AG09309 (cell line): ENCODE measurements around the gene RAB3C.

Experiments used
- DNase-seq: peaks from one replicate; pipeline ENCODE4 v3.0.0-alpha.2; 2010; ENCODE audit warnings: low read depth
- H3K4me3 ChIP-seq: 2 replicates; pipeline ENCODE4 v1.5.1; 2011; ENCODE audit warnings: mild to moderate bottlenecking, low read depth, low read length, moderate library complexity; ENCODE audit not compliant: control insufficient read depth
- CTCF ChIP-seq: IDR thresholded peaks from 2 replicates; pipeline ENCODE4 v1.5.1; 2011; ENCODE audit warnings: mild to moderate bottlenecking, low read depth, low read length, inconsistent platforms; ENCODE audit not compliant: insufficient read depth, control insufficient read depth; ENCODE audit errors: missing control alignments

Gene RAB3C

GRCh38 chr5:58674711-58675110 is 91.8 kb downstream of the RAB3C start:
- no peak for DNase-seq
- H3K4me3 ChIP-seq = no peak overlapping the region
- TF ChIP-seq CTCF = no peak

GRCh38 chr5:58675341-58675740 is 92.5 kb downstream of the RAB3C start:
- DNase-seq = no peak
- no peak overlapping the region for H3K4me3 ChIP-seq
- no peak for TF ChIP-seq CTCF

- no peak for TF ChIP-seq CTCF
- DNase-seq = no peak
- H3K4me3 ChIP-seq = no peak overlapping the region
Measured at GRCh38 chr5:58677650-58678049, 94.8 kb downstream of the RAB3C start.

GRCh38 chr5:58680503-58680902 is 97.6 kb downstream of the RAB3C start:
- H3K4me3 ChIP-seq = no peak overlapping the region
- TF ChIP-seq CTCF = no peak
- DNase-seq = no peak

GRCh38 chr5:58681943-58682342 is 99.1 kb downstream of the RAB3C start:
- DNase-seq = no peak
- TF ChIP-seq CTCF = no peak
- H3K4me3 ChIP-seq = no peak overlapping the region

GRCh38 chr5:58683567-58683966 is 100.7 kb downstream of the RAB3C start:
- TF ChIP-seq CTCF = no peak
- H3K4me3 ChIP-seq = no peak overlapping the region
- DNase-seq = no peak

GRCh38 chr5:58687079-58687478 is 104.2 kb downstream of the RAB3C start:
- TF ChIP-seq CTCF = no peak

More at GRCh38 chr5:58687079-58687478, 104.2 kb downstream of the RAB3C start:
- no peak for DNase-seq
- H3K4me3 ChIP-seq = no peak overlapping the region
